Fibroblast of lung (primary cell): ENCODE data around the gene MAP3K7. TPM values are rescaled to one million over a fixed set of nuclear protein-coding genes. Genes with fewer than 3 reads are reported as not detected.
A peak's percentile ranks its signal among the peaks of the same experiment; 100 is the strongest.

Source experiments
- DNase-seq, 2 donors: peaks; one replicate each; pipeline versions ENCODE4 v3.0.0 to v3.0.0-alpha.2; 2010; ENCODE audit warnings: low read depth in 2 of 2
- H2AFZ ChIP-seq: 2 replicates; pipeline ENCODE4 v1.5.1; 2012; ENCODE audit warnings: low read length, control low read depth, inconsistent platforms
- H3K27ac ChIP-seq: 2 replicates; pipeline ENCODE4 v1.5.1; 2011; ENCODE audit warnings: low read length, control low read depth; ENCODE audit not compliant: insufficient read depth
- H3K27me3 ChIP-seq: 2 replicates; pipeline ENCODE4 v1.5.1; 2011; ENCODE audit warnings: mild to moderate bottlenecking, low read length; ENCODE audit not compliant: control insufficient read depth, insufficient read depth
- H3K36me3 ChIP-seq: 2 replicates; pipeline ENCODE4 v1.5.1; 2011; ENCODE audit warnings: low read length; ENCODE audit not compliant: control insufficient read depth, insufficient read depth
- H3K4me1 ChIP-seq: 2 replicates; pipeline ENCODE4 v1.5.1; 2011; ENCODE audit warnings: low read length; ENCODE audit not compliant: control insufficient read depth, insufficient read depth; ENCODE audit errors: extremely low read depth
- H3K4me2 ChIP-seq: 2 replicates; pipeline ENCODE4 v1.5.1; 2011; ENCODE audit warnings: low read length, control low read depth; ENCODE audit not compliant: insufficient read depth; ENCODE audit errors: extremely low read depth
- H3K4me3 ChIP-seq, 4 experiments: fragments of 200-600 bp in 1 of 4; sonication (generic) in 1 of 4; replicated peaks in 1 of 4; 2 replicates each; pipeline ENCODE4 v1.5.1; 2011 to 2016; ENCODE audit warnings: low read length in 4 of 4, low read depth in 3 of 4, mild to moderate bottlenecking in 3 of 4, control low read depth in 2 of 4, inconsistent platforms in 1 of 4, mixed read lengths in 1 of 4; ENCODE audit not compliant: insufficient read depth in 1 of 4; ENCODE audit errors: control extremely low read depth in 1 of 4
- H3K79me2 ChIP-seq: 2 replicates; pipeline ENCODE4 v1.5.1; 2012; ENCODE audit warnings: mild to moderate bottlenecking, low read length, inconsistent platforms; ENCODE audit not compliant: control insufficient read depth, insufficient read depth
- H3K9ac ChIP-seq: 2 replicates; pipeline ENCODE4 v1.5.1; 2011; ENCODE audit warnings: mild to moderate bottlenecking, low read length, control low read depth; ENCODE audit not compliant: insufficient read depth
- H3K9me3 ChIP-seq: 2 replicates; pipeline ENCODE4 v1.5.1; 2012; ENCODE audit warnings: low read depth, low read length; ENCODE audit not compliant: control insufficient read depth, insufficient read depth
- H4K20me1 ChIP-seq: 2 replicates; pipeline ENCODE4 v1.5.1; 2011; ENCODE audit warnings: low read length; ENCODE audit not compliant: control insufficient read depth, insufficient read depth; ENCODE audit errors: extremely low read depth
- CTCF ChIP-seq, 2 donors: IDR thresholded peaks in 1 of 2; conservative IDR thresholded peaks in 1 of 2; 1 replicate in 1 of 2; 2 replicates in 1 of 2; pipeline ENCODE4 v1.5.1; 2011 to 2012; ENCODE audit warnings: low read length in 2 of 2, control low read depth in 1 of 2, inconsistent platforms in 1 of 2, low read depth in 1 of 2, mild to moderate bottlenecking in 1 of 2
- EZH2 ChIP-seq: IDR thresholded peaks from 2 replicates; pipeline ENCODE4 v1.5.1; 2012; ENCODE audit warnings: low read length, control low read depth, mild to moderate bottlenecking; ENCODE audit errors: missing control alignments
- polyA plus RNA-seq, 2 donors: library from polyadenylated mRNA; depleted of rRNA in 1 of 2; stranded (reverse) in 1 of 2; unstranded in 1 of 2; fragments of >200 nt; gene quantifications; 2 replicates each; pipeline ENCODE4 v1.2.1, GENCODE V29; 2011 to 2012; ENCODE audit warnings: missing spikeins in 1 of 2
- total RNA-seq: library from RNA; depleted of rRNA; stranded (reverse); fragments of >200 nt; gene quantifications from 2 replicates; pipeline ENCODE4 v1.2.1, GENCODE V29; 2014

Gene MAP3K7
- total and polyA plus RNA-seq, 2 donors (not counting 1 experiment from before 2014, with no cell fraction given), result 35.5 to 48.6 TPM

GRCh38 chr6:90537027-90537426 lies 49.8 kb downstream of the MAP3K7 start:
- no peak overlapping the region for H2AFZ ChIP-seq
- H3K9ac ChIP-seq, result no peak overlapping the region
- DNase-seq, result peak; percentile 25 to 57
- no peaks in the 10 kb centered on the region for H3K4me1 ChIP-seq
- no peak overlapping the region for H3K27ac ChIP-seq
- no peaks in the 10 kb centered on the region for H4K20me1 ChIP-seq
- no peaks in the 10 kb centered on the region for H3K9me3 ChIP-seq
- H3K36me3 ChIP-seq, result peaks cover 2% of the 10 kb centered on the region
- H3K79me2 ChIP-seq, result no peaks in the 10 kb centered on the region
- TF ChIP-seq EZH2 (no peak), CTCF (conservative IDR thresholded peaks at IDR 0.05 in 1 of 2, IDR thresholded peaks at IDR 0.05 in 1 of 2; ENCODE audit: low read depth in 1 of 2, low read length in 2 of 2) (no peak)
- H3K27me3 ChIP-seq, result no peaks in the 10 kb centered on the region
- no peak overlapping the region for H3K4me2 ChIP-seq
- H3K4me3 ChIP-seq, result no peak overlapping the region

GRCh38 chr6:90536520-90536919 lies 50.4 kb downstream of the MAP3K7 start:
- Histone ChIP-seq H3K27ac (no peak overlapping the region), H3K9me3 (no peaks in the 10 kb centered on the region), H3K4me1 (no peaks in the 10 kb centered on the region), H3K79me2 (no peaks in the 10 kb centered on the region), H3K9ac (no peak overlapping the region), H2AFZ (no peak overlapping the region), H3K36me3 (peaks cover 2% of the 10 kb centered on the region), H3K4me3 (no peak overlapping the region), H3K4me2 (no peak overlapping the region), H3K27me3 (no peaks in the 10 kb centered on the region), H4K20me1 (no peaks in the 10 kb centered on the region)
- TF ChIP-seq CTCF (conservative IDR thresholded peaks at IDR 0.05 in 1 of 2, IDR thresholded peaks at IDR 0.05 in 1 of 2; ENCODE audit: low read depth in 1 of 2, low read length in 2 of 2) (no peak), EZH2 (no peak)
- DNase-seq, result no peak

- Histone ChIP-seq H3K27me3 (no peaks in the 10 kb centered on the region), H3K4me2 (no peak overlapping the region), H3K36me3 (peaks cover 2% of the 10 kb centered on the region), H2AFZ (no peak overlapping the region), H3K9ac (no peak overlapping the region), H4K20me1 (no peaks in the 10 kb centered on the region), H3K27ac (no peak overlapping the region), H3K4me1 (no peaks in the 10 kb centered on the region), H3K9me3 (no peaks in the 10 kb centered on the region), H3K79me2 (no peaks in the 10 kb centered on the region), H3K4me3 (no peak overlapping the region)
- DNase-seq, result no peak
- TF ChIP-seq CTCF (conservative IDR thresholded peaks at IDR 0.05 in 1 of 2, IDR thresholded peaks at IDR 0.05 in 1 of 2; ENCODE audit: low read depth in 1 of 2, low read length in 2 of 2) (no peak), EZH2 (no peak)
These were observed 52.4 kb downstream of the MAP3K7 start for GRCh38 chr6:90534337-90535025.
